ENCODE measurements around the gene CLASP1. TPM values are rescaled to one million over a fixed set of nuclear protein-coding genes. Genes with fewer than 3 reads are reported as not detected.
A peak's percentile ranks its signal among the peaks of the same experiment; 100 is the strongest.
"Not testable (repeated sequence)": the region's sequence is repeated elsewhere in the genome, so short reads cannot be mapped to it uniquely, and the experiment has no call there.

Gene CLASP1
- polyA plus RNA-seq, 4 donors: 38.8 to 49.2 (median 43.4) TPM

DNA sequence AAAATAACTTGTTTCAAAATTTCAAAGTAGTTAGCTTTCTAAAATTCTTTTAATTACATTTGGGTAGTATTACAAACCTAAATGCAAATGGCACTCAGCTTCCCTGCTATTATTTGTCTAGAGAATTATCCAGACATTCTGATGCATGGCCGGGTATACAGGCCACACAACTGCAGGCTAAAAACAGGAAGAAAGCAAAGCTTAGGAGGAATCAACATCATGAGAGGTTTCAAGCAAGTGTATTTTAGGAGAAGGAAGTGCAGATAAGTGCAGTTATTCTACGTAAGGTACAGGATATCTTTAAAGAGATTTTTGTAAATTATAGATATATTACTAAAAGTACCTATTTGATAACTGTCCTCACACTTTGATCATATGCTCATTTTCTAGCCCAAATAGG lies 165.4 kb downstream of the CLASP1 start:
- DNase-seq (ENCODE audit: low read depth in 4 of 4, low spot score in 2 of 4): no peak

DNA sequence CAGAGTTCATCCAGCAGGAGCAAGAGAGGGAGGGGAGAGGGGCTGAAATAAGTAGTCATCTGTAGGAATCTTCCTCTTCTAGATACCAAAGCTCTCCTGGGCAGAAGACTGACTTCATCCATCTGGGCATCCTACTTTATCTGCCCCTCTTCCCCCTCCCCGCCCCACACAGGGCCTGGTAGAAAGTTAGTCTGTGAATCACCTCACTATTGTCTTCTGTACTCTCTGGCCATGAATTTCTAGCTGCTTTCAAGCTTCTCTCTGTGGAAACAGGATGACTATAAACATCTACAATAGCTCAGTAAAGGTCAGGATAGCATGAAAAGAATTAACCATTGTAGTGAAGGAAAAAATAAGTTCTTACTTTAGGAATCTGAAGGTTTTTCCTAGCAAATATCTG lies 166.2 kb downstream of the CLASP1 start:
- no peak for DNase-seq (ENCODE audit: low read depth in 4 of 4, low spot score in 2 of 4)

DNA sequence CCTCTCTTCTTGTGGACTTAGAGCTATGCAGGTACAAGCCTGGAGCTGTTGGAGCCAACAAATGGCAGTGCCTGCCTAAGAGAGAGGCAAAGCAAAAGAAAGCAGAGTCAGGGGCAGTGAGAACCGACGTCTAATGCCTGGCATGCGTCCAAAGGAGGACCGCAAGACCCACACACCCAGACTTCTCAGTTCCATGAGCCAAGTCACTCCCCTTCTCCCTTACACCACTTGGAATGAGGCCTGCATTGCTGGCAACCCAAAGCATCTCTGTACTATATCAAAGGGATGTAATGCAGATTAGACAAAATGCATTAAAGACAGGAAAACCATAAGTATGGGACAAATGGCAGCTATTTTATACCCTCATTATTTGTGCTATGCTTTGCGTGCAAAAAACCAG lies 168.4 kb downstream of the CLASP1 start:
- no peak for DNase-seq (ENCODE audit: low read depth in 4 of 4, low spot score in 2 of 4)

DNA sequence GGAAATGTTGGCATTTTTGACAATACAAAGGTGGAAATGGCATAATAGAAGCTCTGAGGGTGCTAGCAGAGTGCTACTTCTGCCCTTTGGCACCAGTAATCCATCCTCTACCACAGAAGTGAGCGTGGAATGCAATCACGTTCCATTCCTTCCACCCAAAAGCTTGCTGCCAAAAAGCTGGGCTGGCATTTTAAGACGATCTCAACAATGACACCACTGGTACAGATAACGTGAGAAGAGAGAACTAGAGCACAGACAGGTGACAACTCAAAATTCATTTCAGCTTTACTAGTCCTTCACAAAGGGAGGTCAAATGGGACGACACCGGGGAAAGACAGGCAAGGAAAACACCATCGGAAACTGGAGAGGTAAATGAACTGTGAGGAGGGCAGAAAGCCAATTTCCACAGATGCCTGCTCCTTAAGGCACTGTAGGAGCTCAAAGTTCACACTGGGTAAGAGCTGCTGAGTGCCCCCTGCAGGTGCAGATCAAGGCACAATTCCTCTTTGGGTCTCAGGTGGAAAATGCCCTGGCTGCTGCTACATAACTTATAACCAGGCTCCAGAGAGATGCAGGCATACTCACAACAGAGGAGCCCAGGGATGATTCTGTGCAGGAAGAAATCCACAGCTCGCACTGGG lies 169.3 kb downstream of the CLASP1 start:
- peak in 1 of 4 donors; percentile 16 for DNase-seq (ENCODE audit: low read depth in 4 of 4, low spot score in 2 of 4)

DNA sequence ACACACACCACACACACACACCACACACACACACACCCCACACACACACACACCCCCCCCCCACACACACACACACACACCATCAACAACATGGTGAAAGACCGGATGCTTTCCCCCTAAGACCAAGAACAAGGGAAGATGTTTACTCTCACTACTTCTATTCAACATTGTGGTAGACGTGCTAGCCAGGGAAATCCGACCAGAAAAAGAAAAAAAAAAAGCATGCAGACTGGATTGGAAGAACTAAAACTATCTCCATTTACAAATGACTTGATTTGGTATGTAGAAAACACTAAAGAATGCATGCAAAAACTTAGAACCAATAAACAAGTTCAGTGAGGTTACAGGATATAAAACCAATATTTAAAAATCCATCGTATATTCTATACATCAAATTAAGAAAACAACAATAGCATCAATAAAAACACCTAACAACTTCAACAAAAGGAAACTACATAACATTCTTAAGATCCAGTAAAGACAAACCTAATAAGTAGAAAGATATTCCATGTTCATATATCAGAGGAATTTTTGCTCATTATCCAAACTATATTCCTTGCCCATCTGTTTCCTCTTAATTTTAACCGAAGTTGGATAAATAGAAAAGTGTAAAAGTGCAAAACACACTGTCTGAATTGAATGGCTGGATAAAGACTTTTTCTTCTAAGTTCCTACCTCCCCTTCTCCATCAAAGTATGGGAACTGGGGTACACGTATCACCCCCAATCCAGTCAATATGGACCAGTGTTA lies 170.1 kb downstream of the CLASP1 start:
- no peak for DNase-seq (ENCODE audit: low read depth in 4 of 4, low spot score in 2 of 4)

DNA sequence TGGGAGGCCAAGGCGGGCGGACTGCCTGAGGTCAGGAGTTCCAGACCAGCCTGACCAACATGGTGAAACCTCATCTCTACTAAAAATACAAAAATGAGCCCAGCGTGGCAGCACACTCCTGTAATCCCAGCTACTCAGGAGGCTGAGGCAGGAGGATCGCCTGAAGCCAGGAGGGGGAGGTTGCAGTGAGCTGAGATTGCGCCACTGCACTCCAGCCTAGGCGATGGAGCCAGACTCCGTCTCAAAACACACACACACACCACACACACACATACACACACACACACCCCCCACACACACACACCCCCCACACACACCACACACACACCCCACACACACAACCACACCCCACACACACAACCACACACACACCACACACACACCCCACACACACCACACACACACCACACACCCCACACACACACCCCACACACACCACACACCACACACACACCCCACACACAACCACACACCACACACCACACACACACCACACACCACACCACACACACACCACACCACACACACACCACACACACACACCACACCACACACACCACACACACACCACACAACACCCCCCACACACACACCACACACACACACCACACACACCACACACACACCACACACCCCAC lies 170.8 kb downstream of the CLASP1 start:
- DNase-seq (ENCODE audit: low read depth in 4 of 4, low spot score in 2 of 4): not testable (repeated sequence)

DNA sequence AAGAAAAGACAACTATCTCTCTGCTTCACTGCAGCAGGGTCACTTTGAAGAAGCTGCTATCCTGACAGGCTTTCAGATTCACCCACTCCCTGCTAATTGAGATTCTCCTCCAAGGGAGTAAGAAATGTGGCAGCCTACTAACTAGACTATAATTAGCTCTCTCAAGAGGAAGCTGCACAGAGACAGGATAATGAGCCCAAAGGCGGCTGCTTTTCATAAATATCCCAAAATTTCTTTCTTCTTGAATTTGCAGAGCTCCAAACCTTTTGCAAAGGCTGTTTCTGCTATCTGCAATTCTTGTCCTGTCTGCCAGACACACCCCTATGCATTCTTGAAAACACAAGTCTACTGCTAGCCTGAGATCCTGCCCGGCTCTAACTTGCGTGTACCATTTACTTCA lies 172.6 kb downstream of the CLASP1 start:
- no peak for DNase-seq (ENCODE audit: low read depth in 4 of 4, low spot score in 2 of 4)

DNA sequence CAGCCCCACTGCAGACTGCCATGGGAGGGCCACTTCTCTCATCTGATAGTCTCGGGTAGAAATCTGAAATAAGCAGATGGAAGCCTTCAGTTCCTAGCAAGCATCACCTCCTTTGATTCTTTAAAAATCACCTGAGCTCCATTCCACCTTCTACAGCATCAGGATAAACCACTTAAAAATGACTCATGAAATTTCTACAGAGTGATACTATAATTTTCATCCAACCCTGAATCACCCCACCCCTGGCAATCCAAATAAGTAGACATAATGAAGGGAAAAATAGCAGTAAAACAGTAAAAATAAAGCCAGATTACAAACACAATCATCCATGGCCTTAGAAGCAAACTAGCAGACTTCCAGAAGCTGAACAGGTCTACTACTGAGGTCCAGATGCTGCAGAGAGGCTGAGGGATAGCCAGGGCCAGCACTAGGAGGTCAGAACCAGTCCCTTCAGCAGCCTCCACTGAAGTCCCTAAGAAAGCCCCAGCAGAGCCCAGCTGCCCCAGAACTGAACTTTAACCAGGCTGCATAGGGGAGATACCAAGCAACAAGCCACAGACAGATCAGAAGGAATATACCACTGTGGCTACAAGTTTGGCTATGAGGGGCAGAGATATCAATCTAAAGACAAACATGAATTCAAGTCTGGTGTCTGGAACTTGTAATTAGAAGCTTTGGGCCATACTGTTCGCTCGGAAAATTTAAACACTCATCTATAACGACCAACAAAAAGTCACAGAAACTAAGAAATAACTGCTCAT lies 173.3 kb downstream of the CLASP1 start:
- DNase-seq (ENCODE audit: low read depth in 4 of 4, low spot score in 2 of 4): no peak

DNA sequence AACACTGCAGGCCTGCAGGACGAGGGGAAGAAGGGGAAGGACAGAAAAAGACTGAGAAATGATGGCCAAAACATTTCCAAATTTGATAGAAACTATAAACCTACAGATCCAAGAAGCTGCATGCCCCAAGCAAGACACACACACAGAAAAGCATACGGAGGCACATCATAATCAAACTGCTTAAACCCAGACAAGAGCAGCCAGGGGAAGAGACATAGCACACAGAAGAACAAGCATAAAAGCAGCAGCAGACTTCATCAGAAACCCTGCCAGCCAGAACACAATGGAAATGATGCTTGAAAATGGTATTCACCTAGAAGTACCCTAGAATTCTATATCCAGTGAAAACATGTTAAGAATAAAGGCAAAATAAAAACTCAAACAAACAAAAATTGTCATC lies 175.8 kb downstream of the CLASP1 start:
- DNase-seq (ENCODE audit: low read depth in 4 of 4, low spot score in 2 of 4): no peak

DNA sequence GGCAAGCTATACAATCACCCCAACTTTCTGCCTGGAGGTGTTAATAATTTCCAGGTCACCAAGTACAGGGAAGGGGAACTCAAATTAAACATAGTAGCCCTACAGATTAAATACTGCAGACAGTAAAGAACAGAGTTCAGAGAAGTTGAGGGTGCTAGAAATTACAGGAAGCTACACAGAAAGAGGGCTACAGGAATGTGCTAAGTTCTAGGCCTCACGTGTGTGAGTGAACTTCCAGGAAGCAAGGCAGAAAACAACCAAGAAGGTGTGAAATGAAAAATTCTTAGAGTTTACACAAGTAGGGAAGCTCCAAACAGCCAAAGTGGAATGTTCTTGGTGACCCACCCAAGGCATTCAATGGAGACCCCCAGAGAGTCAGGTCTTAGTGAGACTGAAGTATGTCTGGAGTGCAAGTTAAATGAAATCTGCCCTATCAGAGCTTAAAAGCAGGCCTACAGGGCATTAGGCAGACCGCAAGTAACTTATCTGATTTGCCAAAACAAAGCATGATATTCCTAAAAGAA lies 176.7 kb downstream of the CLASP1 start:
- no peak for DNase-seq (ENCODE audit: low read depth in 4 of 4, low spot score in 2 of 4)

DNA sequence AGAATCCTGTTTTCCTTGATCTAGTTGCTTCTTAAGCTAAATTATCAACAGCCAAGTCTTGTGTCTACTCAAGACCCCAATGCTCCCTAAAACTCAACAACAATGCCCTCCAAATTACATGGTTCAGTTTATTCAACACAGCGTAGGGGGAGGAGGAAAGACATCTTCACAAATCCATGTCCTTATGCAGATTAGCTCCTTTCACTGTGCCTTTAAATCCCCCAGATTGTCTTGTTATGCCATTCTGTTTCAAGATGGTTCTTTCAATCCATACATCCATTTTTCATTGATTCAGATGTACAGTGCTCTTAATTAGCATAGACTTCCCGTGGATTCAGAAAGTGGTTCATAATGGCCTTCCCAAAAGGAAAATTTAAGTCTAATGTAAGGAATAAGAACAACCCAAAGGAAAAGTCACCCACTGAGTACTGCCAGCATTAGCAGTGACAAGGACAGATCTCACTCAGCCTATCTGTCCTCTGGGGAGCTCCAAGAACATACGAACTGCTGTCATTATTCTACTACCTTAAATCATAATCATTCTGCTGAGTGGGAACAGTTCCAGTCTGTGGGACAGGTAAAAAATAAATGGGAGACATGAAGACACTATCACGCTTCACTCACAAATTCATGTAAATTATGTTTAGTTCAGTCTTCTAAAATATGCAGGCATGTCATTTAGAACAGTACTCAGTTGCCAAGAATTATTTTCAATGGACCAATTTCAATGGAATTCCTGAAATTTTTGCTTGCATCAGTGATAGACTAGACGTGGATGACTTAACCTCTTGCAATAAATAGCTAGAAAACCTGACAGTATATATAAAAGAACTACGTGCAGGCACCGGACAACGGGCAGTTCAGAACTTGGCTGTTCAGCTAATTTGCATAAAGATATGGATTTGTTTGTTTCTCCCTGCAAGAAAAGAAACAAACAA lies 177.5 kb downstream of the CLASP1 start:
- no peak for DNase-seq (ENCODE audit: low read depth in 4 of 4, low spot score in 2 of 4)

DNA sequence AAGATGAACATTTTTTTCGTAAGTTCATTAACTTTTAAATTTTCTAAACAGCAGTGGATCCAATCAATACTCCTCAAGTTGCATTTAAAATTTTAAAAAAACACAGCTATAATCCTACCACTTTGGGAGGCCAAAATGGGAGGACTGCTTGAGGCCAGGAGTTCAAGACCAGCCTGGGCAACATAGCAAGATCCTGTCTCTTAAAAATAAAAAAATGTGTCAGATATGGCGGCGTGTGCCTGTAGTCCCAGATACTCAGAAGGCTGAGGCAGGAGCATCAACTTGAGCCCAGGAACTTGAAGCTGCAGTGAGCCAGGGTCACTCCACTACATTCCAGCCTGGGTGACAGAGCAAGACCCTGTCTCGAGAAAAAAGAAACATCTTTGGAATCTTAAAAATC lies 178.3 kb downstream of the CLASP1 start:
- DNase-seq (ENCODE audit: low read depth in 4 of 4, low spot score in 2 of 4): no peak

DNA sequence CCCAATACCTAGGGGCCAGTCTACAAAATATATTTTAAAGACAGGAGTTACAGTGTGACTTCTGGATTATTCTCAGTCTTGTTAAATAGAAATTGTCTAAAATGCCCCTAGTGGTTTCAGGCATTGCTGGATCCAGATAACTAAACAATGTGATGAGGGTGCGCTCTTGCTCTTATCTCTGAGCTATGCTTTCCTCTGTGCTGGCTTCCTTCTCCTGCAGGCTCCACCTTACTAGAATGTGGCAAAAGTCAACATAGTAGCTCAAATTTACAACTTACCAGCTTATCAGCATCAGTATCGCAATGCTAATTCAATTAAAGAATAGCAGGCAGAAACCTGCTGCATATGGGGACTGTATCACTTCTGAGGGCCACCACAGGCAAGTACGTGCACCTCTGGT lies 179.9 kb downstream of the CLASP1 start:
- no peak for DNase-seq (ENCODE audit: low read depth in 4 of 4, low spot score in 2 of 4)

DNA sequence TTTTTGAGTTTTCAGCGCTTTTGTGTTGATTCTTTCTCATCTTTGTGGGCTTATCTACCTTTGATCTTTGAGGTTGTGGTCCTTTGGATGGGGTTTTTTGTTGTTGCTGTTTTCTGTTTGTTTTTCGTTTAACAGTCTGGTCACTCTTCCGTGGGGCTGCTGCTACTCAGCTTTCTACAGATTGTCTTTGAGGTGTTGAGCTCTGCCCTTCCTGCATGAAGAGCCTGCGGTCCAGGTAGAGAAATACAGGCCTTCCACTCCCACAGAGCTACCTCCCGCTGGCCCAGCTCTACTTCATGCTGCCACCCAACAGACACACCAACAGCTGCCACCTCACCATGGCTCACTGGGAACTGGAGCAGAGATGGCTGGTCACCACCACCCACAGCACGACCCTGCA lies 180.3 kb downstream of the CLASP1 start:
- no peak for DNase-seq (ENCODE audit: low read depth in 4 of 4, low spot score in 2 of 4)

DNA sequence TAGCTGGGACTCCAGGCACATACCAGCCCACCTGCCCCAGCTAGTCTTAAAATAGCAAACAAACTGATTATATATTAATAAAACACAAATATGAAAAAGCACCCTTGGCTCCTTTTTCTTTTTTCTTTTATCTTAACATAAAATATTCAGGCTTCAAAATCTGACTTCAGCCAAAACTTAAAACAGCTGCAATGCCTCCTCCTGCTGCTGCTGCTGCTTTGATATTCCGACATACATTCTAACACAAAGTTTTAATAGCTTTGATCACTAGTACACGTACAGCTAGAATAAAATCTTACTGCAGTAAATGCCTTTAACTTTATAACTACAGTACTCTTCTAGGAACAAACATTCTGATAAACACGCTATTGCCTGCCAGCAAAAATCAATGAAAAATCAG lies 190.0 kb downstream of the CLASP1 start:
- DNase-seq (ENCODE audit: low read depth in 4 of 4, low spot score in 2 of 4): no peak

DNA sequence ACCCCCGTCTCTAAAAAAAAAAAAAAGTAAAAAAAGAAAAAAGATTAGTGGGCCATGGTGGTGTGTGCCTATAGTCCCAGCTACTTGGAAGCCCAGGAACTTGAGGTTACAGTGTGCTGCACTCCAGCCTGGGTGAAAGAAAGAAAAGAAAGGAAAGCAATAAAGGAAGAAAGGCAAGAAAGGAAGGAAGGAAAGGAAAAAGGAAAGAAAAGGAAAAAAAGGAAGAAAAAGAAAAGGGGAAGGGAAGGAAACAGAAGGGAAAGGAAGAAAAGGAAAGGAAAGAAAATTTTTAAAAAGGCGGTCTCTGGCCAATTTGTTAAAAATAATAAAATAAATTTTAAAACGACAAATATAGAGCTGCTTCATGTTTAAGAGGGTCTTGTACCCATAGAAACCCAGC lies 192.9 kb downstream of the CLASP1 start:
- no peak for DNase-seq (ENCODE audit: low read depth in 4 of 4, low spot score in 2 of 4)

DNA sequence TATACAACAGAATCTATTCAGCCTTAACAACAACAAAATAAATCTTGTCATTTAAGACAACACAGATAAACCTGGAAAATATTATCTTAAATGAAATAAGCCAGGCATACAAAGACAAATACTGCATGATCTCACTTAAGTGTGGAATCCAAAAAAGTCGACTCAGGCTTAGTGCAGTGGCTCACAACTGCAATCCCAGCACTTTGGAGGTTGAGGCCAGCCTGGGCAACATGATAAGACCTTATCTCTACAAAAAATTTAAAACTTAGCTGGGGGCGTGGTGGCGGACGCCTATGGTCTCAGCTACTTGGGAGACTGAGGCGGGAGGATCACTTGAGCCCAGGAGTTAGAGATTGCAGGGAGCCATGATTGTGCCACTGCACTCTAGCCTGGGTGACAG lies 193.8 kb downstream of the CLASP1 start:
- no peak for DNase-seq (ENCODE audit: low read depth in 4 of 4, low spot score in 2 of 4)

DNA sequence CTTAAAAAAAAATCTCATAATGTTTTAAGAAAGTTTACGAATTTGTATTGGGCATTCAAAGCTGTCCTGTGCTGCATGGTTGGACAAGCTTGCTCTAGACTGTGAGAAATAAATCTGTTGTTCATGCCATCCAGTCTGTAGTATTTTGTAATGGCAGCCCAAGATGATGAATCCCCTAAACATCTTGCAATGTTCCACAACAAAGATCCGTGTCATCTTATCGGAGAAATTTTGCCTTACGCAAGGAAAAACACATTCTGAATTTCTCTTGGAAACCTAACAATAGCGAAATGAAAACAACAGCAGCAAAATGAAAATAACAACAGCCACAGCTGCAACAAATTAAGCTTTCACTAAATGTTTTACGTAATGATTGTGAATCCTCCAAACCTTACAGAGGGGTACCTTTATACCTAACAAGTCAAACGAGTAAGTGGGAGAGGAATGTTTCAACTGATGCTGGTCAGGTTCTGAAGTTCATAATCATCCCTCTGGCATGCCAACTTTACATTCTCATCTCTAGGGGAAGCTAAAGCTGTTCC lies 194.6 kb downstream of the CLASP1 start:
- no peak for DNase-seq (ENCODE audit: low read depth in 4 of 4, low spot score in 2 of 4)

DNA sequence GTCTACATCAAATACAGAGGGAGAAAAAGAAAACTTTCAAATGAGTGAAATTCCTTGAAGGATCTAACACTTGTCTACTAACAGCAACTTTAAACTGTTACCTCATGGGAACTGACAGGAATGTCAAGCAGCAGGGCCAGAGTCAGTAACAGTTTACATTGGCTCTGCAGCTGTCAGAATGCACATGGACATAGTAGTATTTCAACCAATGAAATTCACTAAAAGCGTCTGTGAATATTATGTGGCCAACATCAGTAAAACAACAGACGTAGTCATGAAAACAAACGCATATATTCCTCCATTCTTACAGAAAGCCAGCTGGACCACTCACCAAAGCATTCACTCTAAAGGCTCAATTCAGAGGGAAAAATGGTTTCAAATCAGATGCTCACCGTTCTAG lies 197.9 kb downstream of the CLASP1 start:
- no peak for DNase-seq (ENCODE audit: low read depth in 4 of 4, low spot score in 2 of 4)

DNA sequence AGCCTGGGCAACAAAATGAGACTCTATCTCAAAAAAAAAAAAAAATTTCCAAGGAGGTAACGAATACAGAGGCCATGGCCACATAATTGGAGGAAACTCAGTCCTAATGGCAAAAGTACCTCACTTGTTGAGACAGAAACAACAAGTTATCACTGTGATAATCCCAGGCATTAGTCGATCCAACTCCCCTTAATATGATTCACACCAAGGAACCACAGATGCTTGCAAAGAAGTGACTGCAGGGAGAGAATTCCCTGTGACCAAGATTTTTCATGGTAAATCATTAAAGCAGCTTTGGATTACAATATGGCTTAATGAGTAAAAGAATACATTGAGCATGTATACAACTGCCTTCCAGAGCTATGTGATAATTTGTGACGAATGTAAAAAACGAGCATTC lies 199.0 kb downstream of the CLASP1 start:
- no peak for DNase-seq (ENCODE audit: low read depth in 4 of 4, low spot score in 2 of 4)
